IMR-90 (cell line): ENCODE data around the gene ZNF688.
"Not testable (repeated sequence)": the region's sequence is repeated elsewhere in the genome, so short reads cannot be mapped to it uniquely, and the experiment has no call there.

ENCODE experiments used
- CTCF ChIP-seq: conservative IDR thresholded peaks from 2 replicates; pipeline ENCODE4 v1.5.1; 2012; ENCODE audit warnings: mild to moderate bottlenecking, low read depth, low read length, improper control_type of control experiment
- NFE2L2 ChIP-seq: fragments of 150-350 bp; IDR thresholded peaks from 2 replicates; pipeline ENCODE4 v1.6.1; 2016; ENCODE audit warnings: low read depth, mild to moderate bottlenecking, low read length
- POLR2A ChIP-seq: IDR thresholded peaks from 2 replicates; pipeline ENCODE4 v1.6.1; 2012; ENCODE audit warnings: mild to moderate bottlenecking, low read depth, low read length
- RCOR1 ChIP-seq: IDR thresholded peaks from 2 replicates; pipeline ENCODE4 v1.6.1; 2012; ENCODE audit warnings: mild to moderate bottlenecking, low read length, improper control_type of control experiment; ENCODE audit not compliant: insufficient replicate concordance

- TF ChIP-seq CTCF, POLR2A, NFE2L2, RCOR1: not testable (repeated sequence)
Observed at GRCh38 chr16:30539986-30540526, 31.5 kb downstream of the ZNF688 start.
